Stimulated activated effector memory CD8-positive, alpha-beta T cell treated with anti-CD3 and anti-CD28 coated beads, Interleukin-12 subunit alpha, Interleukin-12 subunit beta, amount 100 ng/mL, for 72 hours (primary cell): ENCODE results near the gene SASS6.
A peak's percentile ranks its signal among the peaks of the same experiment; 100 is the strongest.
"Not testable (repeated sequence)": the region's sequence is repeated elsewhere in the genome, so short reads cannot be mapped to it uniquely, and the experiment has no call there.

ENCODE experiments used
- ATAC-seq: fragments of 150-1000 bp; cut with Tn5 transposase; 2 replicates; pipeline ENCODE4 v1.10.0; 2021
- DNase-seq, 2 donors: peaks; one replicate each; pipeline ENCODE4 v3.0.0; 2021 to 2022; ENCODE audit warnings: low spot score in 2 of 2
- H3K27ac Mint-ChIP-seq: one replicate; pipeline ENCODE4 v1.8.0; 2022; ENCODE audit warnings: mild to moderate bottlenecking, mixed read lengths
- H3K36me3 Mint-ChIP-seq: one replicate; pipeline ENCODE4 v1.8.0; 2022; ENCODE audit warnings: mild to moderate bottlenecking, mixed read lengths
- H3K4me1 Mint-ChIP-seq: one replicate; pipeline ENCODE4 v1.8.0; 2022; ENCODE audit warnings: mixed read lengths
- H3K4me3 Mint-ChIP-seq: one replicate; pipeline ENCODE4 v1.8.0; 2022; ENCODE audit warnings: mild to moderate bottlenecking, mixed read lengths
- H3K9me3 Mint-ChIP-seq: one replicate; pipeline ENCODE4 v1.8.0; 2022; ENCODE audit warnings: mixed read lengths

SASS6 gene

DNA sequence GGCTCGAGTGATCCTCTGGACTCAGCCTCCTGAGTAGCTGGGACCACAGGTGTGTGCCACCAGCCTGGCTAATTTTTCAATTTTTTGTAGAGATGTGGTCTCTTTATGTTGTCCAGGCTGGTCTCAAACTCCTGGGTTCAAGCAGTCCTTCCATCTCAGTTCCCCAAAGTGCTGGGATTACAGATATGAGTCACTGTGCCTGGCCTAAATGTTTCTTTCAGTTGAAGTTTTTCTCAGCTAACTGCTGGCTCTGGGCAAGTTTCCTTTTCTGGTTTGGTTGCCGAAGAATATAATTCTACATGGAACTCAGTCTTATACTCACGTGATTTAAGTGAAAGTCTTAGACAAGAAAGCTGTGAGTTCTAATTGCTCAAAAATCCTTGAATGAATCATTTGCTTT is 57.0 kb downstream of the SASS6 start:
- Mint-ChIP-seq H3K4me1 (no peaks in the 10 kb centered on the region), H3K9me3 (no peaks in the 10 kb centered on the region), H3K4me3 (no peak overlapping the region), H3K36me3 (peaks cover 100% of the 10 kb centered on the region), H3K27ac (peak overlapping the region; percentile 45)
- DNase-seq (no peak), ATAC-seq (peak; percentile 45)

DNA sequence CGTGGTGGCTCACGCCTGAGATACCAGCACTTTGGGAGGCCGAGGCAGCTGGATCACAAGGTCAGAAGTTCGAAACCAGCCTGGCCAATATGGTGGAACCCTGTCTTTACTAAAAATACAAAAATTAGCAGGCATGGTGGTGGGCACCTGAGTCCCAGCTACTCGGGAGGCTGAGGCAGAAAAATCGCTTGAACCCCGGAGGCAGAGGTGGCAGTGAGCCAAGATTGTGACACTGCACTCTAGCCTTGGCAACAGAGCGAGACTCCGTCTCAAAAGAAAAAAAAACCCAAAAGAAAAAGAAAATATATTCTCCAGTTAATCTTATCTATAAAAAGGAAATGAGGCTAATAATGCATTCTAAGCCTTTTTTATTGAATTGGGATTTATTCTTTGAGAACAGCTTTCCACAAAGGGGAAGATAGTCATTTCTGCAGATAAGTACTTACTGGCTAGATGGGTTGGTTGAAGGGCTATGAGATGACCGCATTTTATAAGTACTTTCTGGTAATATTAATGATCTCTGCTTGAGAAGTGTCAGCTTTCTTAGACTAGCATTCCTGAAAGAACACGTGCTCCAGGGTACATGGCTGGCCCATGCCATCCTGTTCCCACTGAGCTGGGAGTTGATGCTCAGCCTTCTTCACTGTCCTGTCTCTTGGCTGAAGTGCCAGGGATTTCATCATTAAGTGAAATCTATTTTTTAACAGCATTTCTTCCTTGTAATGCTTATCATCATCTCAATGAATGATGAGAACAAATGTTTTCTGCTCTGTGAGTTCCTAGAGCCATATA is 57.9 kb downstream of the SASS6 start:
- no peaks in the 10 kb centered on the region for H3K9me3 Mint-ChIP-seq
- no peak for ATAC-seq
- no peak for DNase-seq
- H3K4me1 Mint-ChIP-seq = no peaks in the 10 kb centered on the region
- peak overlapping the region; percentile 45 for H3K27ac Mint-ChIP-seq
- no peak overlapping the region for H3K4me3 Mint-ChIP-seq
- peaks cover 100% of the 10 kb centered on the region for H3K36me3 Mint-ChIP-seq

DNA sequence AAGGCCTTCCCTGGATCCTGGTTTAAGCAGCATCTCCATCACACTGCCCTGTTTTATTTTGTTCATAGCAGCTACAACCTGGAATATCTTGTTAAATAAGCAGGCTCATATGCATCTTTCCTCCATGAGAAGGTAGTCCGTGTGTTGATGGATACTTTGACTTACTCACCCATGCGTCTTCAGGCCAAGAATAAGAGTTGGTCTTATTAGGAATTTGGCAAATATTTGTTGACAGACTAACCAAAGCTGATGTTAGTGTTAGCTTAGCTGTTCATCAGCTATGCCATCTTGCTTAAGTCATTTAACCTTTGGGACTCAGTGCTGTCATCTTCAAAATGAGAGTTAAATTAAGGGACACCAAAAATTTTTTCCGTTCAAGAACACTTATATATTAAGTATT is 59.2 kb downstream of the SASS6 start:
- no peaks in the 10 kb centered on the region for H3K4me1 Mint-ChIP-seq
- DNase-seq (no peak), ATAC-seq (no peak)
- no peak overlapping the region for H3K4me3 Mint-ChIP-seq
- H3K27ac Mint-ChIP-seq = peak overlapping the region; percentile 20
- peaks cover 100% of the 10 kb centered on the region for H3K36me3 Mint-ChIP-seq
- H3K9me3 Mint-ChIP-seq = no peaks in the 10 kb centered on the region

DNA sequence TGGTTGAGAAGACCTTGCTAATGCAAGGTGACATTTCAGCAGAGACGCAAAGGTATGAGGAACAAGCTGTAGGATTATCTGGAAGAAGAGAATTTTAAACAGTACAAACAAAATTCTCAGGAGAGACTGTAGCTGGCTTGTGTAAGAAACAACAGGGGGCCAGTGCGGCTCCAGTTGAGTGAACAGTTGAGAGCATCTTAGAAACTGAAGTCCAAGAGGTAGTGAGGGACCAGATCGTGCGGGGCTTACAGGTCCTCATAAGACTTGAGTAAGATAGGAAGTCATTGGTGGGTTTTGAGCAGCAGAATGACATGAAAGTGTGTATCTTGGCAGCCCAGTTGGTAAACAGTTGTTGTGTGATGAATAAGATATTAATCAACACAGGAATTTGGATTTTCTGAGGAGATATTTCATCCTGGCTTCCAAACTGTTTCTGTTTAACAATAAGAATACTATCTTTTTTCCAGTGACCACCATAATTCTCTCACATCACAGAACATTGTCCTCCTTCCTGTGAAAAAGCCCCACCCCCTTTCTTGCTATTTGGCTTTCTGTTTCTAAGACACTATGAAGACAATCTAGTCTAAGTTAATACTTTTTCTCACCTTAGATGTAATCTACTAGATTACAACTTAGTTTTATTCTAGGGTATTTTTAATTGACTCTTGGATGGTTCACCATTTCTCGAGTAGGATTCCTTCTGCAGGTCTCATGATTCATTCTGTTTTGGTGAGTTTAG is 62.4 kb downstream of the SASS6 start:
- Mint-ChIP-seq H3K4me1 (peaks cover 9% of the 10 kb centered on the region), H3K36me3 (peaks cover 100% of the 10 kb centered on the region), H3K27ac (no peak overlapping the region), H3K4me3 (no peak overlapping the region), H3K9me3 (no peaks in the 10 kb centered on the region)
- no peak for DNase-seq
- ATAC-seq = no peak

DNA sequence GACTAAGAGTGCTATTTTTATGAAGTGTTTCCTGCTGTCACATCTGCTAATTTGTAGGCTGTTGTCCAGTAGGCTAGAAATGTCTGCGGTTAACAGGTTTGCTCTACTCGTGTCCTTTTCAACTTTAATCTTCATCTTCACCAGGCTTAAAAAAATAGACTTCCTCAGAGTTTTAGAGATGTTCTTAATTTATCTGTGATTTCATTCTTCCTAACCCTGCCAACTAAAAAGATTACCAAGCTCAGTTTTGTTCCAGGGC is 66.8 kb downstream of the SASS6 start:
- Mint-ChIP-seq H3K4me3 (no peak overlapping the region), H3K36me3 (peaks cover 100% of the 10 kb centered on the region), H3K4me1 (peaks cover 29% of the 10 kb centered on the region), H3K27ac (peak overlapping the region; percentile 86), H3K9me3 (no peaks in the 10 kb centered on the region)
- DNase-seq (no peak), ATAC-seq (no peak)

DNA sequence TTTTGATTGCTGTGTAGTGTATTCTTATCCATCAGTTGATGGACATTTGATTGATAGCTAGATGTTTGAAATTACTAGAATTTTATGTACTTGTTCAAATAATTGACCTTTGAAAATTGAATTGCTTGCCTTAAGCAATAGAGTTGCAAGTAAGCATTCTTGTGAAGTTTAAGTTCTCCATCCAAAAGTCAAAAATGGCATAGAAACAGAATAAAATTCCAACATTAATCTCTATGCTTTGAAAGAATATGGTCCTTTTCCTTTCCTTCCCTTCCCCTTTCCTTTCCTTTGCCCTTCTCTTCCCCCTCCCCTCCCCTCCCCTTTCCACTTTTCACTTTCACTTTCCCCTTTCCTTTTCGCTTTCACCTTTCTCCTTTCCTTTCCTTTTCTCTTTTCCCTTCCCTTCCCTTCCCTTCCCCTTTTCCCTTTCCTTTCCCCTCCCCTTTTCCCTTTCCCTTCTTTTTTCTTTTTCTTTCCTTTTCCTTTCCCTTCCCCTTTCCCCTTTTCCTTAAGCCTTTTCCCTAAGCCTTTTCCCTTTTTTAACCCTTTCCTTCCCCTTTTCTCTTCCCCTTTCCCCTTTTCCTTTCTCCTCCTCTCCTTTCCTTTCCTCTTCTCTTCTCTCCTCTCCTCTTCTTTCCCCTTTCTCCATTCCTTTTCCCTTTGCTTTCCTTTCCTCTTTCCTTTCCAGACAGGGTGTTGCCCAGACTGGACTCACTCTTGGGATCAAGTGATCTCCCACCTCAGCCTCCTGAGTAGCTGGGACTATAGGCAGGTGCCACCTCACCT is 67.4 kb downstream of the SASS6 start:
- DNase-seq (no peak), ATAC-seq (no peak)
- Mint-ChIP-seq H3K4me1 (peaks cover 29% of the 10 kb centered on the region), H3K9me3 (no peaks in the 10 kb centered on the region), H3K36me3 (peaks cover 100% of the 10 kb centered on the region), H3K4me3 (no peak overlapping the region), H3K27ac (peak overlapping the region; percentile 86)

DNA sequence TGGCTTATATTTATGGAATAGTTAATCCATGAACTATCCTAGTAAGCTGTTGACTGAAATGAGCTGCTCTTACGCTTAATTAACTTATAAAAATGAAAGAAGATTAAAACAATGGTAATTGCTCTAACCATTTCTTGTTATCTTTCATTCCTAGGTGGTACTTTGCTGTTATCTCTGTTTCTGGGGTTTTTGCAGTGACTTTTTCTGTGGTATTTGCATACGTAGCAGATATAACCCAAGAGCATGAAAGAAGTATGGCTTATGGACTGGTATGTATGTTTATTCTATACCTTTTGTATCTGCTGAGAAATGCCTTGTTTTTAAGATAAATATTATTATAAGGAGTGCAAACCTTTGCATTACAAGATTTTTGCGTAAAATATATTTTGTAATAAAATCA is 71.0 kb downstream of the SASS6 start:
- ATAC-seq (no peak), DNase-seq (no peak)
- H3K4me1 Mint-ChIP-seq = peaks cover 29% of the 10 kb centered on the region
- H3K27ac Mint-ChIP-seq = no peak overlapping the region
- no peaks in the 10 kb centered on the region for H3K9me3 Mint-ChIP-seq
- peaks cover 100% of the 10 kb centered on the region for H3K36me3 Mint-ChIP-seq
- no peak overlapping the region for H3K4me3 Mint-ChIP-seq

DNA sequence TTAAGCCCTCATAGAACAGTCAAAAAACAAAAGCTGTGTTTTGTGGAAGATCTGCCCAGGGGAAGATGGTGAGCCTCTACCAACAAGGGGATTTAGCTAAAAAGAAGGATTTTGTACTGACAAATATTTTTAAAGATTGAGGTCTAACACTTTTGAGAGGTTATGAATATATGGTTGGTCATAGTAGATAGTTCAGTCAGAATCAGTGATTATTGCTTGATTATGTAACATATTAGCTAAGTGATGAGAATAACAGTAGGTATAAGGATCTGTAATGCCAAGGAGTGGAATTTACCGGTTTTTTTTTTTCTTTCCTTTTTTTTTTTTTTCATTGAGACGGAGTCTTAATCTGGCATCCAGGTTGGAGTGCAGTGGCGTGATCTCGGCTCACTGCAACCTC is 79.0 kb downstream of the SASS6 start:
- no peak for ATAC-seq

DNA sequence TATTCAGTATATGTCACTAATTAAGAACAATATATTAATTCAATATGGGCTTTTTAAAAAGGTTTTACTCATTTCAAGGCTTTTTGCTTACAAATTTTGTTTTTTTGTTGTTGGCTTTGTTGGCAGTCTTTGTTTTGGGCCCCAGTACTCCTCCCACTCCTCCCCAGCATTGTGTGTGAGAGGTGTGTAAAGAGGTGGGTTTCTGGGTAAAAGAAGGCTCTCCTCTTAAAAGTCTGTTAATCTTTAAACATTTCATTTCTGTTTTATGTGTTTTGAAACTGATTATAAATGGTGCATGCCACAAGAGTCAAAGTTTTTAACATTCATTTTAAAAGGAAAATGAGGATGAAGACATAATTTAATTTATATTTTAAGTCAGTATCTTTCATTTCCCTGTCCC is 79.6 kb downstream of the SASS6 start:
- ATAC-seq (no peak), DNase-seq (no peak)
- no peaks in the 10 kb centered on the region for H3K9me3 Mint-ChIP-seq
- H3K4me1 Mint-ChIP-seq = peaks cover 30% of the 10 kb centered on the region
- H3K36me3 Mint-ChIP-seq = peaks cover 83% of the 10 kb centered on the region
- no peak overlapping the region for H3K27ac Mint-ChIP-seq
- H3K4me3 Mint-ChIP-seq = no peak overlapping the region

More for the DNA sequence above, 79.0 kb downstream of the SASS6 start:
- peaks cover 89% of the 10 kb centered on the region for H3K36me3 Mint-ChIP-seq
- H3K4me1 Mint-ChIP-seq = peaks cover 24% of the 10 kb centered on the region
- H3K27ac Mint-ChIP-seq = no peak overlapping the region
- no peak for DNase-seq
- no peak overlapping the region for H3K4me3 Mint-ChIP-seq
- no peaks in the 10 kb centered on the region for H3K9me3 Mint-ChIP-seq

DNA sequence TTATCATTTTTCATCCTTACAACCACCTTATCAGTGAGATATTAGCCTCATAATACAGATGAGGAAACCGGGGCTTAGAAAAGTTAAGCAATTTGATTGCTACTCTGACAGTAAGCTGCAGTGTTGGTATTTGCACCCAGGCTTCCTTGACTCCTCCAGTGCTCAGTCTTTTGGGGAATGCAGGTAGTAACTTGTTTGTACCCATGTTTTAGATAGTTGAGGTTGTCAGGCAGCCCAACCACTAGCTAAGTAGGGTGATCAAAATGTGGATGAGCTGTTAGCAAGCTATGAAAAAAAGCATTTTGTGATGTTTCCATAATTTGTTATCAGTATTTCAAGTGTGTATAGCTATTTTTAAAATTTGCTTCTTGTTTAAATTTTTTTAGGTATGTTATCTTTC is 80.8 kb downstream of the SASS6 start:
- peaks cover 71% of the 10 kb centered on the region for H3K36me3 Mint-ChIP-seq
- no peak for DNase-seq
- H3K4me3 Mint-ChIP-seq = no peak overlapping the region
- H3K4me1 Mint-ChIP-seq = peaks cover 34% of the 10 kb centered on the region
- H3K9me3 Mint-ChIP-seq = no peaks in the 10 kb centered on the region
- no peak overlapping the region for H3K27ac Mint-ChIP-seq
- no peak for ATAC-seq

DNA sequence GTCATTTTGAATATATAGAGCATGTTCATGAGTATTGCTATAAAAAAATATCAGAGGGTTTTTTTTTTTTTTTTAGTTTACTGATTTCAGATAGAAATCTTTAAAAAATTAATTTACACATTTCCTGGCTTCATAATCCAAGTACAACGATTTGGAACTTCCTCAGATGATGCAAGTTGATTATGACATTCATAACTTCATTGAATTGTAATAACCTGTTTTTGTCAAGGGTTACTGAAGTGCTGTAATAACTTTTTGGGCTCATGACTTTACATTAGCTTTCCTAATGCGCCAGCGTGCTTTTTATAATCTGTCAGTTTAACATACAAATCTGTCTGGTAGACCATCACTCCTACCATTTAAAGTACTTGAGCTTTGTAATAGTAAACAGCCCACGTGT is 81.3 kb downstream of the SASS6 start:
- Mint-ChIP-seq H3K4me3 (no peak overlapping the region), H3K36me3 (peaks cover 66% of the 10 kb centered on the region), H3K9me3 (no peaks in the 10 kb centered on the region), H3K4me1 (peaks cover 39% of the 10 kb centered on the region), H3K27ac (no peak overlapping the region)
- DNase-seq = no peak
- no peak for ATAC-seq

DNA sequence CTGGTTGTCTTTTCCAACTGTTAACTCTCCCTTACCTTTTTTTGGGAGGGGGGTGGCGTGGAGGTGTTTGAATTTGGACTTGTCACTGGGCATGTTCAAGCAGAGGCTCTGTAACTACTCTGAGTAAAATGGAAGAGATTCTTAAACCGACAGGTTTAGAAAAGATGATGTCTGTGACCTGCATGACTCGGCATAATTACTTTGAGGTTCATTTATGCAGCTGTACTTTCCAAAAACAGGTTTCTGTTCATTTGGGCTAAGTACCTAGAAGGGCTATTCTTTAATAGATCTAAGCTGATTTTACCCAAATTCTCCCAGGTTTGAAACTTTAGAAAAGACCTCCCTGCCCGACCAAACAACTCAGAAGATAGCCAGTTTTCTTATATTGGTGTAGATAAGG is 82.6 kb downstream of the SASS6 start:
- no peak for DNase-seq
- Mint-ChIP-seq H3K4me3 (no peak overlapping the region), H3K36me3 (peaks cover 54% of the 10 kb centered on the region), H3K27ac (peak overlapping the region; percentile 34), H3K9me3 (no peaks in the 10 kb centered on the region), H3K4me1 (peaks cover 44% of the 10 kb centered on the region)
- no peak for ATAC-seq

DNA sequence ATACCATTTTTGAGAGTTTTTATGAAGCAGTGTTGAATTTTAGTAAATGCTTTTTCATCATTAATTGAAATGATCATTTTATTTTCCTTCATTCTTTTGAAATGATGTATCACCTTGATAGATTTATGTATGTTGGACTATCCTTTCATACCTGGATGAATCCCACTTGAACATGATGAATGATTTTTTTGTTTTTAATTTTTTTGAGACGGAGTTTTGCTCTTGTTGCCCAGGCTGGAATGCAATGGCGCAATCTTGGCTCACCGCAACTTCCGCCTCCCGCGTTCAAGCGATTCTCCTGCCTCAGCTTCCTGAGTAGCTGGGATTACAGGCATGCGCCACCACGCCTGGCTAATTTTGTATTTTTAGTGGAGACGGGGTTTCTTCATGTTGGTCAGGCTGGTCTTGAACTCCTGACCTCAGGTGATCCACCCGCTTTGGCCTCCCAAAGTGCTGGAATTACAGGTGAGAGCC is 85.5 kb downstream of the SASS6 start:
- peaks cover 37% of the 10 kb centered on the region for H3K36me3 Mint-ChIP-seq
- not testable (repeated sequence) for H3K9me3 Mint-ChIP-seq, ATAC-seq, DNase-seq
- H3K4me1 Mint-ChIP-seq = peaks cover 68% of the 10 kb centered on the region
- peak overlapping the region; percentile 57 for H3K27ac Mint-ChIP-seq
- H3K4me3 Mint-ChIP-seq = peak overlapping the region; percentile 63

DNA sequence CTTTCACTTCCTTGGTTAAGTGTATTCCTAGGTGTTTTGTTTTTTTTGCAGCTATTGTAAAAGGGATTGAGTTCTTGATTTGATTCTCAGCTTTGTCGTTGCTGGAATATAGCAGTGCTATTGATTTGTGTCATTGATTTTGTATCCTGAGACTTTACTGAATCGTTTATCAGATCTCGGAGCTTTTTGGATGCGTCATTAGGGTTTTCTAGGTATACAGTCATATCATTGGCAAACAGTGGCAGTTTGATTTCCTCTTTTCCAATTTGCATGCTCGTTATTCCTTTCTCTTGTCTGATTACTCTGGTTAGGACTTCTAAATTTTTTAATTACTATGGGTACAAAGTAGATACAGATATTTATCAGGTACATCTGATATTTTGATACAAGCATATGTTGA is 87.5 kb downstream of the SASS6 start:
- ATAC-seq (no peak), DNase-seq (no peak)
- Mint-ChIP-seq H3K4me3 (peak overlapping the region; percentile 25), H3K9me3 (no peaks in the 10 kb centered on the region), H3K36me3 (peaks cover 27% of the 10 kb centered on the region), H3K4me1 (peaks cover 77% of the 10 kb centered on the region), H3K27ac (peak overlapping the region; percentile 65)

DNA sequence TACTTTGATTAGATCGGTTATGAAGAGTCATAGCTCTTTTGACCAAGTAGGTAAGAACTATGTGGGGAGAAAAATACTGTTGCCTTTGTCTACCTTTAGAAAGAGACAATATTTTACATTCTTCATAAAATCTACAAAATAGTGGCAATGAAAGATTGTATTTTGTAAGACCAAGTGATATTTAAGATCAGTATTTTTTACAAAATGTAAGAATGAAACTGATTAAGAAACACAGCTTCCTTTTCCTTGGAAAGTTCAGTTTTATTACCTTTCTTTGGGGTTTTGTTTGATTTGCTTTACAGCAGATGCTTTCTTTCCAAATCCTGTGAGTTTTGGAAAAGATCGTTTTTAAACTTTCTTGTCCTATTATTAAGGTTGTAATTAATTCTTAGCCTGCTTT is 93.1 kb downstream of the SASS6 start:
- Mint-ChIP-seq H3K9me3 (no peaks in the 10 kb centered on the region), H3K4me1 (peaks cover 63% of the 10 kb centered on the region), H3K36me3 (peaks cover 67% of the 10 kb centered on the region), H3K4me3 (peak overlapping the region; percentile 93), H3K27ac (peak overlapping the region; percentile 99)
- DNase-seq = no peak
- no peak for ATAC-seq
